ENCODE measurements around the gene MYBPC1. TPM values are rescaled to one million over a fixed set of nuclear protein-coding genes. Genes with fewer than 3 reads are reported as not detected.
"Not testable (repeated sequence)": the region's sequence is repeated elsewhere in the genome, so short reads cannot be mapped to it uniquely, and the experiment has no call there.

MYBPC1 gene
- 10 to 100 TPM in 2 of 3 donors, 1 to 10 TPM in 1; 9.3 to 12.6 (median 10.0) TPM for total RNA-seq
- long read RNA-seq, donor 1, partial matches to known transcripts, result 1 of 6 reads
- long read RNA-seq, donor 1, other reads (novel, unspliced or antisense), result 5 of 6 reads
- long read RNA-seq, donor 2, partial matches to known transcripts, result 1 of 2 reads
- long read RNA-seq, donor 2, other reads (novel, unspliced or antisense), result 1 of 2 reads

DNA sequence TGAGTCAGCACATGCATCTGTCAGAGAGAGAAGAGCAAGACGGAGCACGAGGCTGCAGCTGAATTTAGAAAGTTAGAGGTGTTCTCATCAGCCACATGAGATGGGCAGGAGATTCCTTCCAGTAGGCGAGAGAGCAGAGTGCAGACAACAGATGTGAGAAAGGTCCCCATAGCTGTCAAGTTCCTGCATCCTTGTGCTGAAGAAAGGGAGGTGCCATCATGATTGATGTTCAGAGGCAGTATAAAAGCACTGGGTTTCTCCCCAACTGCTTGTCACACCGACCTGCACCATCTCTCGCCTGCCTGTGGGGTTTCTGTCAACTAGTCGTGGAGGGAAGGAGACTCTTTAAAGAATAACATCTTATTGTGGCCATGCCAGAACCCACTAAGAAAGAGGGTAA lies at the start of gene MYBPC1:
MYBPC1 (plus strand) TSS at position 272 of the 400 bp plus-strand sequence; CDS start at position 372, 100 bp downstream.
- H3K4me3 ChIP-seq, result no peak within 1 kb of the TSS
- peaks cover 2% of the 10 kb centered on the region for H3K4me1 ChIP-seq (ENCODE audit: low read depth)
- ATAC-seq (no peak), DNase-seq (no peak)
- intact Hi-C loops (cut with DNase I, micrococcal nuclease), result no loop called here
- H3K9me3 ChIP-seq, result no peaks in the 10 kb centered on the region
- H3K36me3 ChIP-seq (ENCODE audit: low read depth), result no peaks in the 10 kb centered on the region
- TF ChIP-seq, protein P1, sequence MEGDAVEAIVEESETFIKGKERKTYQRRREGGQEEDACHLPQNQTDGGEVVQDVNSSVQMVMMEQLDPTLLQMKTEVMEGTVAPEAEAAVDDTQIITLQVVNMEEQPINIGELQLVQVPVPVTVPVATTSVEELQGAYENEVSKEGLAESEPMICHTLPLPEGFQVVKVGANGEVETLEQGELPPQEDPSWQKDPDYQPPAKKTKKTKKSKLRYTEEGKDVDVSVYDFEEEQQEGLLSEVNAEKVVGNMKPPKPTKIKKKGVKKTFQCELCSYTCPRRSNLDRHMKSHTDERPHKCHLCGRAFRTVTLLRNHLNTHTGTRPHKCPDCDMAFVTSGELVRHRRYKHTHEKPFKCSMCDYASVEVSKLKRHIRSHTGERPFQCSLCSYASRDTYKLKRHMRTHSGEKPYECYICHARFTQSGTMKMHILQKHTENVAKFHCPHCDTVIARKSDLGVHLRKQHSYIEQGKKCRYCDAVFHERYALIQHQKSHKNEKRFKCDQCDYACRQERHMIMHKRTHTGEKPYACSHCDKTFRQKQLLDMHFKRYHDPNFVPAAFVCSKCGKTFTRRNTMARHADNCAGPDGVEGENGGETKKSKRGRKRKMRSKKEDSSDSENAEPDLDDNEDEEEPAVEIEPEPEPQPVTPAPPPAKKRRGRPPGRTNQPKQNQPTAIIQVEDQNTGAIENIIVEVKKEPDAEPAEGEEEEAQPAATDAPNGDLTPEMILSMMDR (IDR thresholded peaks at IDR 0.05), result no peak

- ATAC-seq (no peak), DNase-seq (no peak)
- Histone ChIP-seq H3K36me3 (ENCODE audit: low read depth) (no peaks in the 10 kb centered on the region), H3K4me3 (no peak overlapping the region), H3K4me1 (ENCODE audit: low read depth) (no peaks in the 10 kb centered on the region), H3K9me3 (no peaks in the 10 kb centered on the region)
- TF ChIP-seq, protein P1 (IDR thresholded peaks at IDR 0.05), result no peak
- intact Hi-C loops (cut with DNase I, micrococcal nuclease), result no loop called here
Measured at GRCh38 chr12:101551362-101552114, 43.2 kb upstream of the MYBPC1 start.

GRCh38 chr12:101552277-101552676 lies 42.5 kb upstream of the MYBPC1 start:
- DNase-seq (no peak), ATAC-seq (no peak)
- TF ChIP-seq, protein P1 (IDR thresholded peaks at IDR 0.05), result no peak
- no peaks in the 10 kb centered on the region for H3K9me3 ChIP-seq
- intact Hi-C loops (cut with DNase I, micrococcal nuclease), result no loop called here
- no peaks in the 10 kb centered on the region for H3K36me3 ChIP-seq (ENCODE audit: low read depth)
- H3K4me3 ChIP-seq, result no peak overlapping the region
- H3K4me1 ChIP-seq (ENCODE audit: low read depth), result no peaks in the 10 kb centered on the region

DNA sequence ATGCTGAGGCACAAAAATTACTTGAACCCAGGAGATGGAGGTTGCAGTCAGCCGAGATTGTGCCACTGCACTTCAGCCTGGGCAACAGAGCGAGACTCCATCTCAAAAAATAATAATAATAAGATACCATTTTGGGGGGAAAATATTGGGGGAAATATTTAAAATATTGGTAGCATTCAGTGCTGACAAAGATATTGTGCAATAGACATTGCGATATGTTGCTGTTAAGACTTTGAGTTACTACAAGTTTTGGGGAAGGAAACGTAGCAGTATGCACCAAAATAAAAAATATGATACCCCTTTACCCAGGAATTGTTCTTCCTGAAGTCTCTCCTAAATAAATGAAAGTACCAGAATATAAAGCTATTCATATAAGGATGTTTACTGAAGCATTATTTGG lies 37.7 kb upstream of the MYBPC1 start:
- no peaks in the 10 kb centered on the region for H3K4me1 ChIP-seq (ENCODE audit: low read depth)
- no peaks in the 10 kb centered on the region for H3K9me3 ChIP-seq
- TF ChIP-seq, protein P1 (IDR thresholded peaks at IDR 0.05), result no peak
- no peaks in the 10 kb centered on the region for H3K36me3 ChIP-seq (ENCODE audit: low read depth)
- no peak overlapping the region for H3K4me3 ChIP-seq
- ATAC-seq, result no peak
- intact Hi-C loops (cut with DNase I, micrococcal nuclease), result no loop called here
- no peak for DNase-seq

DNA sequence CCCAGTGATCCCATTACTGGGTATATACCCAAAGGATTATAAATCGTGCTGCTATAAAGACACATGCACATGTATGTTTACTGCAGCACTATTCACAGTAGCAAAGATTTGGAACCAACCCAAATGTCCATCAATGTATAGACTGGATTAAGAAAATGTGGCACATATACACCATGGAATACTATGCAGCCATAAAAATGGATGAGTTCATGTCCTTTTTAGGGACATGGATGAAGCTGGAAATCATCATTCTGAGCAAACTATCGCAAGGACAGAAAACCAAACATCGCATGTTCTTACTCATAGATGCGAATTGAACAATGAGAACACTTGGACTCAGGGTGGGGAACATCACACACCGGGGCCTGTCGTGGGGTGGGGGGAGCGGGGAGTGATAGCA lies 36.0 kb upstream of the MYBPC1 start:
- ATAC-seq; intact Hi-C loops (cut with DNase I, micrococcal nuclease): not testable (repeated sequence)

GRCh38 chr12:101563212-101563611 lies 31.6 kb upstream of the MYBPC1 start:
- ATAC-seq, result no peak
- no peak for DNase-seq
- Histone ChIP-seq H3K9me3 (no peaks in the 10 kb centered on the region), H3K36me3 (ENCODE audit: low read depth) (no peaks in the 10 kb centered on the region), H3K4me3 (no peak overlapping the region), H3K4me1 (ENCODE audit: low read depth) (no peaks in the 10 kb centered on the region)
- TF ChIP-seq, protein P1 (IDR thresholded peaks at IDR 0.05), result no peak
- intact Hi-C loops (cut with DNase I, micrococcal nuclease), result no loop called here

More for the DNA sequence above, 36.0 kb upstream of the MYBPC1 start:
- not testable (repeated sequence) for H3K36me3 ChIP-seq (ENCODE audit: low read depth); H3K4me3 ChIP-seq; DNase-seq; H3K9me3 ChIP-seq; H3K4me1 ChIP-seq (ENCODE audit: low read depth)
